ENCODE data around the gene BTBD6. TPM values are rescaled to one million over a fixed set of nuclear protein-coding genes. Genes with fewer than 3 reads are reported as not detected.
A peak's percentile ranks its signal among the peaks of the same experiment; 100 is the strongest.

Gene BTBD6
- total RNA-seq (10 to 100 TPM; 36.9 to 37.6 TPM), total RNA-seq (19.4 to 91.3 (median 52.3) reads per million in 172 experiments)
- polyA plus RNA-seq (2013, experiment 1 of 2): 32.8 TPM
- 41.7 TPM for polyA plus RNA-seq (2013, experiment 2 of 2)

- Histone ChIP-seq H3K27me3 (ENCODE audit: control insufficient read depth in 1 of 2, insufficient read depth in 2 of 2, low read length in 2 of 2) (no peaks in the 10 kb centered on the region), H3K36me3 (ENCODE audit: insufficient read depth, low read length) (peaks cover 34% of the 10 kb centered on the region), H3K9me3 (ENCODE audit: control insufficient read depth in 1 of 2, insufficient read depth in 1 of 2, low read length in 2 of 2) (no peaks in the 10 kb centered on the region), H3K4me1 (ENCODE audit: insufficient read depth, low read length) (peaks cover 27% of the 10 kb centered on the region), H3K27ac (ENCODE audit: low read depth in 1 of 2, low read length in 2 of 2) (peak within 1 kb of the TSS; percentile 33 to 53), H3K4me3 (ENCODE audit: low read length) (peak within 1 kb of the TSS; percentile 66)
- DNase-seq (peak; percentile 76 to 96 (median 86)), ATAC-seq (ENCODE audit: poor library complexity) (peak; percentile 88)
- no peak for TF ChIP-seq CTCF (IDR thresholded peaks at IDR 0.05)
- Mint-ChIP-seq H3K27me3 (no peaks in the 10 kb centered on the region), H3K9me3 (no peaks in the 10 kb centered on the region), H3K4me1 (ENCODE audit: low read depth) (peaks cover 27% of the 10 kb centered on the region), H3K36me3 (ENCODE audit: low read depth) (peaks cover 43% of the 10 kb centered on the region), H3K4me3 (peak within 1 kb of the TSS; percentile 87), H3K27ac (peak within 1 kb of the TSS; percentile 82)
- intact Hi-C loops (cut with DNase I, micrococcal nuclease): no loop called here
- ChIA-PET POLR2A (interaction anchor here (0.6 to 3.3 kb wide), 6 partner anchors 44 to 68 kb away, joined by 3 to 32 read pairs (median 4); partner anchors contain the start of genes BRF1, NUDT14 and PACS2), CTCF (interaction anchor here (0.5 to 1.7 kb wide), 6 partner anchors 52 to 440 kb away, joined by 3 to 6 read pairs (median 3); partner anchors contain the start of genes BRF1 and PACS2)
Measured at GRCh38 chr14:105248368-105249181, at the start of gene BTBD6. Gene BTBD6 (plus strand): TSS chr14:105248533. CDS start chr14:105248712, 179 bp downstream.

GRCh38 chr14:105198588-105198987, 49.7 kb upstream of the BTBD6 start:
- ChIA-PET CTCF (no interaction called here), POLR2A (no interaction called here)
- H3K4me3 ChIP-seq (ENCODE audit: low read length): no peak overlapping the region
- H3K4me1 ChIP-seq (ENCODE audit: insufficient read depth, low read length): peaks cover 65% of the 10 kb centered on the region
- Mint-ChIP-seq H3K4me1 (ENCODE audit: low read depth) (peaks cover 28% of the 10 kb centered on the region), H3K4me3 (no peak overlapping the region), H3K9me3 (no peaks in the 10 kb centered on the region), H3K27ac (no peak overlapping the region), H3K36me3 (ENCODE audit: low read depth) (no peaks in the 10 kb centered on the region), H3K27me3 (peaks cover 61% of the 10 kb centered on the region)
- no peaks in the 10 kb centered on the region for H3K36me3 ChIP-seq (ENCODE audit: insufficient read depth, low read length)
- H3K9me3 ChIP-seq (ENCODE audit: control insufficient read depth in 1 of 2, insufficient read depth in 1 of 2, low read length in 2 of 2): peaks cover 0 to 20% of the 10 kb centered on the region in 2 experiments
- no peak for TF ChIP-seq CTCF (IDR thresholded peaks at IDR 0.05)
- ATAC-seq (ENCODE audit: poor library complexity): no peak
- intact Hi-C loops (cut with DNase I, micrococcal nuclease): no loop called here
- H3K27ac ChIP-seq (ENCODE audit: low read depth in 1 of 2, low read length in 2 of 2): no peak overlapping the region
- DNase-seq: no peak
- peaks cover 52 to 62% of the 10 kb centered on the region in 2 experiments for H3K27me3 ChIP-seq (ENCODE audit: control insufficient read depth in 1 of 2, insufficient read depth in 2 of 2, low read length in 2 of 2)

- Mint-ChIP-seq H3K27me3 (peaks cover 56% of the 10 kb centered on the region), H3K4me1 (ENCODE audit: low read depth) (peaks cover 23% of the 10 kb centered on the region), H3K4me3 (no peak overlapping the region), H3K27ac (no peak overlapping the region), H3K9me3 (no peaks in the 10 kb centered on the region), H3K36me3 (ENCODE audit: low read depth) (no peaks in the 10 kb centered on the region)
- intact Hi-C loops (cut with DNase I, micrococcal nuclease): no loop called here
- no peak for ATAC-seq (ENCODE audit: poor library complexity)
- DNase-seq: no peak
- H3K36me3 ChIP-seq (ENCODE audit: insufficient read depth, low read length): no peaks in the 10 kb centered on the region
- H3K4me3 ChIP-seq (ENCODE audit: low read length): no peak overlapping the region
- no peak for TF ChIP-seq CTCF (IDR thresholded peaks at IDR 0.05)
- ChIA-PET POLR2A (no interaction called here), CTCF (no interaction called here)
- H3K27ac ChIP-seq (ENCODE audit: low read depth in 1 of 2, low read length in 2 of 2): no peak overlapping the region
- peaks cover 0 to 20% of the 10 kb centered on the region in 2 experiments for H3K9me3 ChIP-seq (ENCODE audit: control insufficient read depth in 1 of 2, insufficient read depth in 1 of 2, low read length in 2 of 2)
- peaks cover 52 to 61% of the 10 kb centered on the region in 2 experiments for H3K27me3 ChIP-seq (ENCODE audit: control insufficient read depth in 1 of 2, insufficient read depth in 2 of 2, low read length in 2 of 2)
- peaks cover 60% of the 10 kb centered on the region for H3K4me1 ChIP-seq (ENCODE audit: insufficient read depth, low read length)
Measured at GRCh38 chr14:105199093-105199492, 49.2 kb upstream of the BTBD6 start.
